GM12878 (cell line): Measurements from ENCODE around the gene MYL3.

Source experiments
- CHD2 ChIP-seq: IDR thresholded peaks from 2 replicates; pipeline ENCODE4 v1.6.1; 2011; ENCODE audit warnings: low read depth, low read length, improper control_type of control experiment, borderline replicate concordance
- CTCF ChIP-seq, 3 experiments: IDR thresholded peaks in 2 of 3; conservative IDR thresholded peaks in 1 of 3; 2 replicates each; pipeline ENCODE4 v1.5.1; 2011; ENCODE audit warnings: low read depth in 3 of 3, low read length in 3 of 3, mild to moderate bottlenecking in 3 of 3, control low read depth in 2 of 3, moderate library complexity in 2 of 3, inconsistent platforms in 1 of 3, mixed read lengths in 1 of 3; ENCODE audit not compliant: control insufficient read depth in 2 of 3, insufficient read depth in 1 of 3; ENCODE audit errors: extremely low read depth in 1 of 3
- NFIC ChIP-seq: IDR thresholded peaks from 2 replicates; pipeline ENCODE4 v1.6.1; 2012; ENCODE audit warnings: low read depth, mild to moderate bottlenecking, inconsistent platforms, low read length, moderate library complexity

DNA sequence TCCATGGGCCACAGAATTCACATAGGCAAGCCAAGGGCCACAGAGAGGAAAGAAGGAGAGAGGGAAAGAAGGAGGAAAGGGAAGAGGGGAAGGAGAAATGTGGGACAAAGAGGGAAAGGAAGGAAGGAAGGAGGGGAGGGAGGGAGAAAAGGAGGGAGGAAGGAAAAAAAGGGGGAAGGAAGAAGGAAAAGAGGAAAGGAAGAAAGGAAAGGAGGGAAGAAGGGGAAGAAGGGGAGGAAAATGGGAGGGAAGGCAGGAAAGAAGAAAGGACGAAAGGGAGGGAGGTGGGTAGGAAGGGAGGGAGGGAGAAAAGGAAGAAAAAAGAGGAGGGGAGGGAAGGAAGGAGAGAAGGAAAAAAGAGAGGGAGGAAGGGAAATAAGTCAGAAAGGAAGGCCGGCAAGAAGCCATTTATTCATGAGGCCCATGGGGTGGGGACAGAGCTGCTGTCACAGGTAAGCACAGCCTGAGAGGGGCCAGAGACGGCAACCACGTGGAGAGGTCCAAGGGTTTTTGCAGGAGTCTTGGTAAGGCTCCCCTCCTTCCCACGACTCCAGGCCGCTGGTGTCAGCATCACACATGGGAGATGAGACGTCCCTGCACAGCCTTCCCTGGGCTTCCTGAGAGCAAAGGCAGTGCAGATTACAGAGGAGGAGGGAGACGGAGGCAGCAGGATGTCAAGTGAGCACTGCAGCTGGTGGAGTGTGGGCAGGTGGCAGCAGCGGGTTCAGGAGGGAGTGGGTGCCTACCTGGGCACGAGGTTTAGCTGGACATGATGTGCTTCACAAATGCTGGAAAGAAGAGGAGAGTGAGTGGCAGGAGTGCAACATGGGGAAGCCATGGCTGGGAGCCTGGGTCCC is 5.5 kb downstream of the MYL3 start:
- no peak for TF ChIP-seq CTCF (IDR thresholded peaks at IDR 0.05 in 2 of 3, conservative IDR thresholded peaks at IDR 0.05 in 1 of 3; ENCODE audit: control insufficient read depth in 2 of 3, extremely low read depth in 1 of 3, insufficient read depth in 1 of 3, low read depth in 3 of 3, low read length in 3 of 3)
- no peak for TF ChIP-seq NFIC
- no peak for TF ChIP-seq CHD2
